ENCODE measurements around the gene HOXB8.

GRCh38 chr17:48599354-48599753 lies 15.7 kb downstream of the HOXB8 start:
- TF ChIP-seq ELK1 (IDR thresholded peaks at IDR 0.05; ENCODE audit: low read depth, low read length) (no peak), DPF2 (IDR thresholded peaks at IDR 0.05) (no peak), TBL1XR1 (IDR thresholded peaks at IDR 0.05; ENCODE audit: low read depth, low read length) (no peak), TCF7 (IDR thresholded peaks at IDR 0.05; ENCODE audit: borderline replicate concordance) (no peak), CTCF (IDR thresholded peaks at IDR 0.05 in 2 of 3, conservative IDR thresholded peaks at IDR 0.05 in 1 of 3; ENCODE audit: control insufficient read depth in 2 of 3, extremely low read depth in 1 of 3, insufficient read depth in 1 of 3, low read depth in 3 of 3, low read length in 3 of 3) (no peak)
